SK-N-SH (cell line): ENCODE data around the gene MAN1B1.

Experiments used
- EP300 ChIP-seq, 2 experiments: IDR thresholded peaks; 2 replicates each; pipeline versions ENCODE4 v1.4.0 to v1.6.1; 2012; ENCODE audit warnings: borderline replicate concordance in 1 of 2, low read depth in 1 of 2, low read length in 1 of 2
- RAD21 ChIP-seq: IDR thresholded peaks from 2 replicates; pipeline ENCODE4 v1.6.1; 2012; ENCODE audit warnings: mild to moderate bottlenecking, low read length
- USF1 ChIP-seq: IDR thresholded peaks from 2 replicates; pipeline ENCODE4 v1.4.0; 2012; ENCODE audit warnings: low read depth, borderline replicate concordance
- USF2 ChIP-seq: fragments of 150-350 bp; IDR thresholded peaks from 2 replicates; pipeline ENCODE4 v1.6.1; 2017; ENCODE audit warnings: antibody characterized with exemption, low read length, low read depth, borderline replicate concordance
- TF ChIP-seq, protein P1 (sequence below): fragments of 200-600 bp; sonication (generic); IDR thresholded peaks from 2 replicates; pipeline ENCODE4 v1.6.1; 2017; ENCODE audit warnings: antibody characterized with exemption, mild to moderate bottlenecking, moderate library complexity

- TF ChIP-seq EP300 (IDR thresholded peaks at IDR 0.05; ENCODE audit: borderline replicate concordance in 1 of 2, low read depth in 1 of 2, low read length in 1 of 2) (no peak), USF2 (no peak), RAD21 (no peak), USF1 (no peak)
- TF ChIP-seq, protein P1, sequence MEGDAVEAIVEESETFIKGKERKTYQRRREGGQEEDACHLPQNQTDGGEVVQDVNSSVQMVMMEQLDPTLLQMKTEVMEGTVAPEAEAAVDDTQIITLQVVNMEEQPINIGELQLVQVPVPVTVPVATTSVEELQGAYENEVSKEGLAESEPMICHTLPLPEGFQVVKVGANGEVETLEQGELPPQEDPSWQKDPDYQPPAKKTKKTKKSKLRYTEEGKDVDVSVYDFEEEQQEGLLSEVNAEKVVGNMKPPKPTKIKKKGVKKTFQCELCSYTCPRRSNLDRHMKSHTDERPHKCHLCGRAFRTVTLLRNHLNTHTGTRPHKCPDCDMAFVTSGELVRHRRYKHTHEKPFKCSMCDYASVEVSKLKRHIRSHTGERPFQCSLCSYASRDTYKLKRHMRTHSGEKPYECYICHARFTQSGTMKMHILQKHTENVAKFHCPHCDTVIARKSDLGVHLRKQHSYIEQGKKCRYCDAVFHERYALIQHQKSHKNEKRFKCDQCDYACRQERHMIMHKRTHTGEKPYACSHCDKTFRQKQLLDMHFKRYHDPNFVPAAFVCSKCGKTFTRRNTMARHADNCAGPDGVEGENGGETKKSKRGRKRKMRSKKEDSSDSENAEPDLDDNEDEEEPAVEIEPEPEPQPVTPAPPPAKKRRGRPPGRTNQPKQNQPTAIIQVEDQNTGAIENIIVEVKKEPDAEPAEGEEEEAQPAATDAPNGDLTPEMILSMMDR: no peak
Observed at GRCh38 chr9:137146527-137146918, 59.7 kb downstream of the MAN1B1 start.
